ENCODE data around the gene PAPOLB. TPM values are rescaled to one million over a fixed set of nuclear protein-coding genes. Genes with fewer than 3 reads are reported as not detected.
A peak's percentile ranks its signal among the peaks of the same experiment; 100 is the strongest.

The PAPOLB gene
- total RNA-seq, 1 donor from 2014 or later = 0.38 TPM

DNA sequence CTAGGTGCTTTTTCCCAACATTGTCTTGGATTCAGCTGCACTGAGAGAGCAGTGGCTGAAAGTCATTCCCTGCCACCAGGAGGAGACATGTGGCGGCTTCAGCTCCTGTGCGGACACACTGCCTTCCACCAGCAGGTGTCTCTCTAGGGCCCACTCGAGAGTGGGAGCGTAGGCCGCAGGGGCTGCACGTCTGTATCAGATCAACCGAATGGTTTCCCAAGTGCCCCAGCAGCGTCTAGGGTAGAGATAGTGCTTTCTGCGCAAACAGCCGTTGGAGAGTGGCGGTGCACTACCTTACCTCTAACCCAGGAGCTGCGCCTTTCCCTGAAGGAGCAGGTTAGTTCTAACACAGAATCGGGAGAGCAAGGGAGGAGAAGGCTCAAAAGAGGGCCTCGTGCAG lies 31.7 kb downstream of the PAPOLB start:
- DNase-seq (peak; percentile 84), ATAC-seq (peak; percentile 95)
- Histone ChIP-seq H3K27ac (no peak overlapping the region), H3K9me3 (no peaks in the 10 kb centered on the region), H3K4me3 (no peak overlapping the region), H3K4me1 (no peaks in the 10 kb centered on the region), H3K36me3 (no peaks in the 10 kb centered on the region), H3K27me3 (no peaks in the 10 kb centered on the region)
- intact Hi-C loops (cut with DNase I) = loop anchor here (10.0 kb wide), 1 partner anchor 55 kb away; the partner anchor contains the start of gene RADIL
- TF ChIP-seq, protein P1, sequence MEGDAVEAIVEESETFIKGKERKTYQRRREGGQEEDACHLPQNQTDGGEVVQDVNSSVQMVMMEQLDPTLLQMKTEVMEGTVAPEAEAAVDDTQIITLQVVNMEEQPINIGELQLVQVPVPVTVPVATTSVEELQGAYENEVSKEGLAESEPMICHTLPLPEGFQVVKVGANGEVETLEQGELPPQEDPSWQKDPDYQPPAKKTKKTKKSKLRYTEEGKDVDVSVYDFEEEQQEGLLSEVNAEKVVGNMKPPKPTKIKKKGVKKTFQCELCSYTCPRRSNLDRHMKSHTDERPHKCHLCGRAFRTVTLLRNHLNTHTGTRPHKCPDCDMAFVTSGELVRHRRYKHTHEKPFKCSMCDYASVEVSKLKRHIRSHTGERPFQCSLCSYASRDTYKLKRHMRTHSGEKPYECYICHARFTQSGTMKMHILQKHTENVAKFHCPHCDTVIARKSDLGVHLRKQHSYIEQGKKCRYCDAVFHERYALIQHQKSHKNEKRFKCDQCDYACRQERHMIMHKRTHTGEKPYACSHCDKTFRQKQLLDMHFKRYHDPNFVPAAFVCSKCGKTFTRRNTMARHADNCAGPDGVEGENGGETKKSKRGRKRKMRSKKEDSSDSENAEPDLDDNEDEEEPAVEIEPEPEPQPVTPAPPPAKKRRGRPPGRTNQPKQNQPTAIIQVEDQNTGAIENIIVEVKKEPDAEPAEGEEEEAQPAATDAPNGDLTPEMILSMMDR (IDR thresholded peaks at IDR 0.05) = peak; percentile 83

DNA sequence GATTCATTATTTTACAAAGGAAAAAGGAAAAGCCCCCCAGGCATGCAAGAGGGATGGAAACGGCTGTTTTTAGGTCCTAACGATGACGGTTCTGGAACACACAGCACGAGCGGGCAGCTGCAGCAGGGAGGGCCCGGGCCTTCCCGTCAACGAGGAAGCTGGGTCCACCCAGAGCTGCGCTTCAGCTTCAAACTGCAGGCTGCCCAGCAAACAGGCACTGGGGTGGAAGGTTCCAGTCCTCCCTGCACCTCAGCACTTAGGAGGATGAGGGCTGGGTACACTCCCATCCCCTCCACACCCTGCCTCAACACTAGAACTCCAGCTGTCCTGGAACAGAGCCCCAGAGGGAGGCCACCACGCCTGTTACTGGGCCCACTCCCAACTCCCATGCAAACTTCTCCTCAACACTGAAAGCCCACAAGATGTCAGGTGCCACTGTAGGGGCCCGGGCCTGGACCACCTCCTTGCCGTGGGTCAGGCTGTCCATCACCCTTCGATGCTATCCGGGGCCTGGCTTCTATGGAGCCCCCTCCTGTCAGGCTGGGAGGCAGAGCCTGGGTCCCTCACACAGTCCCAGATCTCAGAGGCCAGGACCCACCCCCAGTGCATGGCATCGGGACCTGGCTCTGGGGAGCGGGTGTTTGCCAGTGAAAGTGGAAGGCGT lies 33.0 kb downstream of the PAPOLB start:
- Histone ChIP-seq H3K27me3 (no peaks in the 10 kb centered on the region), H3K36me3 (no peaks in the 10 kb centered on the region), H3K4me3 (no peak overlapping the region), H3K27ac (no peak overlapping the region), H3K9me3 (no peaks in the 10 kb centered on the region), H3K4me1 (no peaks in the 10 kb centered on the region)
- TF ChIP-seq, protein P1 (IDR thresholded peaks at IDR 0.05) = no peak
- DNase-seq (no peak), ATAC-seq (no peak)
- intact Hi-C loops (cut with DNase I) = no loop called here

DNA sequence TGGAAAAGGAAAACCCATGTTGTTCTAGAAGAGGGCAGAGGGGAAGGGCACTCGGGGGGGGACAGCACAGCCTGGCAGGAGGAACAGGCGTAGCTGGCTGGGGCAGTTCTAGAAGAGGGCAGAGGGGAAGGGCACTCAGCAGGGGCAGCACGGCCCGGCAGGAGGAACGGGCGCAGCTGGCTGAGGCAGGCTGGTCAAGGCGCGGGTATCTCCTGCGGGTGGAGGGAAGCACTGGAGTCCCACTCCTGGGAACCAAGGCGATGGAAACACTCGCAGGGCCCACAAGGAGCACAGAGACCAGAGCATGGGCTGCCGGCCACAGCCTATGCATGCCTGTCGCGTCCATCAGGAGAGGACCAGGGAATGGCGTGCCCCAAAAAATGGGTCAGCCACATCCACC lies 36.7 kb downstream of the PAPOLB start:
- H3K4me3 ChIP-seq = no peak overlapping the region
- intact Hi-C loops (cut with DNase I) = no loop called here

DNA sequence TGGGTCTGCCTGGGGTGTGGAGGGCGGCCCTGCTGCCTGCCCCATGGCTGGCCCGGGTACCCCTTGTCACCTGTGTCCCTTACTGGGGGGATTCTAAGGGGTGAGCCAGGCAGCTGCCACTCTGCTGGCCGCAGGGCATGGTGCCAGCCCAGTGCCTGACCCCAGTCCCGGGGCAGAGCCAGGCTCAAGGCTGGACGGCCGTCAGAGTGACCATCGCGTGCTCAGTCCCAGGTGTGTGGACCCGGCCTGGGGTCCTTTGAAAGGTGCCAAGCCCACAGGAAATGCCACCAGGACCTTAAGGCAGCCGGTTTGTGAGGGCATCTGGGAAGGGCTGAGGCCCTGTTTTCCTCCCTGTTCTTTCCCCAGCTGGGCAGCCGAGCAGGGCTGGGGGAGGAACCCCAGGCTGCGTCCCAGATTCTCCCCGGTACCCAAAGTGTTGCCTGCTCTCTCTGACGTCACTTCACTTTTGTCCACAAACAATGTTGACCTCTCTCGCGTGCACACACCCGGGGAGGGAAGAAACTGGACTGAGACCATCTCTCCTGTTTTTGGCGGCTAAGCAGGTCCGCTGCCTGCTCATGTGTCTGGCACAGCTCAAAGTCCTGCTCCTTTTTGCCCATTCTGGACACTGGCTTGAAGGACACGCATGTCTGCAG lies 37.6 kb downstream of the PAPOLB start:
- intact Hi-C loops (cut with DNase I) = no loop called here
- Histone ChIP-seq H3K4me1 (no peaks in the 10 kb centered on the region), H3K9me3 (no peaks in the 10 kb centered on the region), H3K36me3 (no peaks in the 10 kb centered on the region), H3K27ac (no peak overlapping the region), H3K27me3 (no peaks in the 10 kb centered on the region), H3K4me3 (no peak overlapping the region)
- TF ChIP-seq, protein P1 (IDR thresholded peaks at IDR 0.05) = no peak
- DNase-seq = no peak
- ATAC-seq = no peak

More for the DNA sequence above, 36.7 kb downstream of the PAPOLB start:
- Histone ChIP-seq H3K27me3 (no peaks in the 10 kb centered on the region), H3K36me3 (no peaks in the 10 kb centered on the region), H3K4me1 (no peaks in the 10 kb centered on the region), H3K27ac (no peak overlapping the region), H3K9me3 (no peaks in the 10 kb centered on the region)
- TF ChIP-seq, protein P1 (IDR thresholded peaks at IDR 0.05) = no peak
- DNase-seq (no peak), ATAC-seq (no peak)

DNA sequence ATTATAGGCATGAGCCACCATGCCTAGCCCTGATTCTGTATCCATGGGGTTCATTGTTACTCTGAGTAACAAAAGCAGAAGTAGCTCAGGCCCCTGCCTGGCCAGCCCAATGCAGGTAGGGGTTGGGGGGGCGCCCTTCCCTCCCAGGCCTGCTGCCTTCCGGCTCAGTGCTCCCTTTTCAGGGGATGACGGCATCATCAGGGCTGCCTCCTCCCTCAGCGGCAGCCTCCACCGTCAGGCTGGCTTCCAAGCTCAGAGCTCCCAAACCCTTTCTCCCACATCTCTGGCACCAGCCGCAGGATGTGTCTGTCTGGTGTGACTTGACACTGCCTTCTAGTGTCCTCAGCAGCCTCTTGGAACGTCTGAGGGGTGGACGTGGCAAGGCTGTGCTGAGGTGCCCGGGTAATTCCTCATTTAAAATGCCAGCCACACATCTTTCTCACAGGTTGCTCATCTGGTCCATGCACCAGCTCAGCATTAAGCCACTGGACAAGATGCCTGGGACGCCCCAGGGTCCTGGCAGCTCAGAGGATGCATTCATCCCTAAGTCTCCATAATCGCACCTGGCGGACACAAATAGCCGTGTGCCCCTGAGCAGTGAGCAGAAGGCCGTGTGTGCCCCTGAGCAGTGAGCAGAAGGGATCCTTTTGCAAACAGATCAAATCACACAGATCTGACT lies 38.2 kb downstream of the PAPOLB start:
- TF ChIP-seq, protein P1 (IDR thresholded peaks at IDR 0.05) = no peak
- no peaks in the 10 kb centered on the region for H3K4me1 ChIP-seq
- ATAC-seq (no peak), DNase-seq (no peak)
- no peaks in the 10 kb centered on the region for H3K9me3 ChIP-seq
- no peak overlapping the region for H3K4me3 ChIP-seq
- H3K36me3 ChIP-seq = no peaks in the 10 kb centered on the region
- no peaks in the 10 kb centered on the region for H3K27me3 ChIP-seq
- intact Hi-C loops (cut with DNase I) = no loop called here
- no peak overlapping the region for H3K27ac ChIP-seq
